CD8-positive, alpha-beta memory T cell (primary cell): Measurements from ENCODE around the gene IQSEC1. TPM values are rescaled to one million over a fixed set of nuclear protein-coding genes. Genes with fewer than 3 reads are reported as not detected.

Source experiments
- CTCF ChIA-PET: fragments of 350-600 bp; sonication (Branson Sonifier 250); formaldehyde crosslinking; loops from one replicate; lab custom pipeline; 2021; ENCODE audit warnings: antibody characterized with exemption; lab: Charles Lee
- POLR2A ChIA-PET: fragments of 350-600 bp; sonication (Branson Sonifier 250); formaldehyde crosslinking; loops from one replicate; lab custom pipeline; 2021; ENCODE audit warnings: antibody characterized with exemption; lab: Charles Lee
- DNase-seq, 5 donors: peaks; one replicate each; pipeline versions ENCODE4 v3.0.0 to v3.0.0-alpha.2; 2020 to 2022; ENCODE audit warnings: mixed read lengths in 1 of 5
- H3K27ac ChIP-seq: one replicate; pipeline ENCODE4 v1.7.0; 2013; ENCODE audit warnings: low read depth, mild to moderate bottlenecking, low read length, moderate library complexity
- H3K27me3 ChIP-seq: 2 replicates; pipeline ENCODE4 v1.7.0; 2013; ENCODE audit warnings: low read length, mild to moderate bottlenecking; ENCODE audit not compliant: insufficient read depth, poor library complexity, severe bottlenecking
- H3K36me3 ChIP-seq: 2 replicates; pipeline ENCODE4 v1.7.0; 2013; ENCODE audit warnings: mild to moderate bottlenecking, low read length, moderate library complexity; ENCODE audit not compliant: insufficient read depth
- H3K4me1 ChIP-seq: 2 replicates; pipeline ENCODE4 v1.7.0; 2013; ENCODE audit warnings: mild to moderate bottlenecking, low read length, moderate library complexity; ENCODE audit not compliant: insufficient read depth
- H3K4me3 ChIP-seq: 2 replicates; pipeline ENCODE4 v1.7.0; 2013; ENCODE audit warnings: mild to moderate bottlenecking, low read length
- H3K9me3 ChIP-seq: 2 replicates; pipeline ENCODE4 v1.7.0; 2013; ENCODE audit warnings: mild to moderate bottlenecking, low read length
- H3K27ac Mint-ChIP-seq, 8 donors: one replicate each; pipeline ENCODE4 v1.8.0; 2020 to 2021; ENCODE audit warnings: mixed read lengths in 8 of 8, mild to moderate bottlenecking in 6 of 8, inconsistent platforms in 3 of 8, moderate library complexity in 3 of 8
- H3K27me3 Mint-ChIP-seq, 2 donors: one replicate each; pipeline ENCODE4 v1.8.0; 2020 to 2021; ENCODE audit warnings: mixed read lengths in 2 of 2, mild to moderate bottlenecking in 1 of 2, moderate library complexity in 1 of 2
- H3K36me3 Mint-ChIP-seq, 3 donors: one replicate each; pipeline ENCODE4 v1.8.0; 2020 to 2021; ENCODE audit warnings: mixed read lengths in 3 of 3, inconsistent platforms in 1 of 3, mild to moderate bottlenecking in 1 of 3
- H3K4me1 Mint-ChIP-seq, 3 donors: one replicate each; pipeline ENCODE4 v1.8.0; 2020 to 2021; ENCODE audit warnings: mixed read lengths in 3 of 3, inconsistent platforms in 1 of 3, mild to moderate bottlenecking in 1 of 3
- H3K4me3 Mint-ChIP-seq, 7 donors: one replicate each; pipeline ENCODE4 v1.8.0; 2020 to 2021; ENCODE audit warnings: mixed read lengths in 7 of 7, mild to moderate bottlenecking in 6 of 7, moderate library complexity in 4 of 7, inconsistent platforms in 2 of 7
- H3K9me3 Mint-ChIP-seq, 5 donors: one replicate each; pipeline ENCODE4 v1.8.0; 2020 to 2022; ENCODE audit warnings: mixed read lengths in 5 of 5, mild to moderate bottlenecking in 3 of 5, moderate library complexity in 2 of 5, inconsistent platforms in 1 of 5
- polyA plus RNA-seq: library from polyadenylated mRNA; unstranded; fragments of 300-500 nt; fragmentation: Illumina TruSeq; gene quantifications from one replicate; pipeline ENCODE4 v1.2.3, GENCODE V29; 2021
- total RNA-seq, 2 experiments: library from RNA; stranded (reverse); gene quantifications; one replicate each; pipeline ENCODE4 v1.2.3, GENCODE V29; 2021

IQSEC1 gene
- total and polyA plus RNA-seq, 3 experiments from 2014 or later: 18.5 to 33.7 (median 19.8) TPM

- CTCF ChIA-PET: no interaction called here
Measured at GRCh38 chr3:13079510-13079909, 6.3 kb upstream of the IQSEC1 start.

GRCh38 chr3:13079051-13079450 is 5.8 kb upstream of the IQSEC1 start:
- Mint-ChIP-seq H3K9me3 (no peaks in the 10 kb centered on the region), H3K4me3 (no peak overlapping the region)

More at GRCh38 chr3:13079510-13079909, 6.3 kb upstream of the IQSEC1 start:
- Mint-ChIP-seq H3K27me3 (peaks cover 3 to 13% of the 10 kb centered on the region in 2 donors), H3K36me3 (no peaks in the 10 kb centered on the region), H3K27ac (no peak overlapping the region), H3K4me3 (no peak overlapping the region), H3K4me1 (peaks cover 10 to 19% (median 15%) of the 10 kb centered on the region in 3 donors), H3K9me3 (no peaks in the 10 kb centered on the region)
- Histone ChIP-seq H3K36me3 (no peaks in the 10 kb centered on the region), H3K27me3 (peaks cover 11% of the 10 kb centered on the region), H3K27ac (no peak overlapping the region), H3K9me3 (no peaks in the 10 kb centered on the region), H3K4me1 (no peaks in the 10 kb centered on the region), H3K4me3 (no peak overlapping the region)
- DNase-seq: no peak
- POLR2A ChIA-PET: no interaction called here

GRCh38 chr3:13078163-13078905 is 5.1 kb upstream of the IQSEC1 start:
- ChIA-PET CTCF (no interaction called here), POLR2A (no interaction called here)
- Mint-ChIP-seq H3K4me3 (peak overlapping the region in 1 of 7 donors; percentile 13), H3K27ac (peak overlapping the region in 2 of 8 donors; percentile 18 to 73), H3K9me3 (no peaks in the 10 kb centered on the region), H3K4me1 (peaks cover 16 to 30% (median 21%) of the 10 kb centered on the region in 3 donors), H3K27me3 (peaks cover 7 to 12% of the 10 kb centered on the region in 2 donors), H3K36me3 (peaks cover 0 to 2% (median 0%) of the 10 kb centered on the region in 3 donors)
- peaks cover 17% of the 10 kb centered on the region for H3K27me3 ChIP-seq
- H3K36me3 ChIP-seq: no peaks in the 10 kb centered on the region
- H3K9me3 ChIP-seq: no peaks in the 10 kb centered on the region
- peak in 2 of 5 donors; percentile 29 to 58 for DNase-seq
- no peak overlapping the region for H3K27ac ChIP-seq
- H3K4me3 ChIP-seq: no peak overlapping the region
- peaks cover 6% of the 10 kb centered on the region for H3K4me1 ChIP-seq

More at GRCh38 chr3:13079051-13079450, 5.8 kb upstream of the IQSEC1 start:
- Mint-ChIP-seq H3K27me3 (peaks cover 4 to 15% of the 10 kb centered on the region in 2 donors), H3K36me3 (peaks cover 0 to under 1% (median 0%) of the 10 kb centered on the region in 3 donors), H3K4me1 (peaks cover 13 to 24% (median 16%) of the 10 kb centered on the region in 3 donors), H3K27ac (no peak overlapping the region)
- ChIA-PET CTCF (no interaction called here), POLR2A (no interaction called here)
- H3K9me3 ChIP-seq: no peaks in the 10 kb centered on the region
- H3K4me1 ChIP-seq: no peaks in the 10 kb centered on the region
- H3K27ac ChIP-seq: no peak overlapping the region
- no peak for DNase-seq
- no peaks in the 10 kb centered on the region for H3K36me3 ChIP-seq
- H3K4me3 ChIP-seq: no peak overlapping the region
- H3K27me3 ChIP-seq: peaks cover 12% of the 10 kb centered on the region

- peaks cover 17% of the 10 kb centered on the region for H3K27me3 ChIP-seq
- no peak for DNase-seq
- H3K9me3 ChIP-seq: no peaks in the 10 kb centered on the region
- H3K36me3 ChIP-seq: no peaks in the 10 kb centered on the region
- H3K27ac Mint-ChIP-seq: peak overlapping the region in 1 of 8 donors; percentile 73
- H3K36me3 Mint-ChIP-seq: peaks cover 0 to 2% (median 0%) of the 10 kb centered on the region in 3 donors
- peaks cover 18 to 34% (median 26%) of the 10 kb centered on the region in 3 donors for H3K4me1 Mint-ChIP-seq
- H3K4me1 ChIP-seq: peaks cover 8% of the 10 kb centered on the region
- POLR2A ChIA-PET: no interaction called here
- no peaks in the 10 kb centered on the region for H3K9me3 Mint-ChIP-seq
- no peak overlapping the region for H3K4me3 ChIP-seq
- H3K27ac ChIP-seq: no peak overlapping the region
- peak overlapping the region in 1 of 7 donors; percentile 48 for H3K4me3 Mint-ChIP-seq
- CTCF ChIA-PET: no interaction called here
- H3K27me3 Mint-ChIP-seq: peaks cover 7 to 14% of the 10 kb centered on the region in 2 donors
Measured at GRCh38 chr3:13077431-13078162, 4.4 kb upstream of the IQSEC1 start.

- Histone ChIP-seq H3K36me3 (no peaks in the 10 kb centered on the region), H3K4me3 (no peak overlapping the region), H3K4me1 (peaks cover 11% of the 10 kb centered on the region), H3K27ac (no peak overlapping the region), H3K27me3 (peaks cover 17% of the 10 kb centered on the region), H3K9me3 (no peaks in the 10 kb centered on the region)
- Mint-ChIP-seq H3K36me3 (peaks cover 0 to 2% (median 0%) of the 10 kb centered on the region in 3 donors), H3K27ac (no peak overlapping the region), H3K4me1 (peaks cover 18 to 43% (median 26%) of the 10 kb centered on the region in 3 donors), H3K27me3 (peaks cover 7 to 14% of the 10 kb centered on the region in 2 donors), H3K9me3 (no peaks in the 10 kb centered on the region), H3K4me3 (no peak overlapping the region)
- DNase-seq: no peak
- ChIA-PET CTCF (interaction anchor here (1.2 to 1.5 kb wide), 2 partner anchors 61 to 81 kb away, joined by 3 read pairs; no protein-coding TSS in a partner anchor), POLR2A (no interaction called here)
Measured at GRCh38 chr3:13075986-13076654, 2.9 kb upstream of the IQSEC1 start.

GRCh38 chr3:13075318-13075717 is 2.1 kb upstream of the IQSEC1 start:
- CTCF ChIA-PET: interaction anchor here (1.2 to 1.5 kb wide), 2 partner anchors 60 to 80 kb away, joined by 3 read pairs; no protein-coding TSS in a partner anchor
- Mint-ChIP-seq H3K36me3 (peaks cover 0 to 2% (median 0%) of the 10 kb centered on the region in 3 donors), H3K27me3 (peaks cover 7 to 12% of the 10 kb centered on the region in 2 donors), H3K27ac (peak overlapping the region in 1 of 8 donors; percentile 62), H3K4me1 (peaks cover 24 to 50% (median 31%) of the 10 kb centered on the region in 3 donors), H3K4me3 (peak overlapping the region in 2 of 7 donors; percentile 74 to 84), H3K9me3 (no peaks in the 10 kb centered on the region)
- Histone ChIP-seq H3K36me3 (no peaks in the 10 kb centered on the region), H3K9me3 (no peaks in the 10 kb centered on the region), H3K27me3 (peaks cover 17% of the 10 kb centered on the region), H3K4me1 (peaks cover 17% of the 10 kb centered on the region), H3K27ac (no peak overlapping the region), H3K4me3 (no peak overlapping the region)
- POLR2A ChIA-PET: no interaction called here
- no peak for DNase-seq

GRCh38 chr3:13074006-13074375 is 762 bp upstream of the IQSEC1 start:
- Mint-ChIP-seq H3K4me3 (peak overlapping the region in 6 of 7 donors; percentile 68 to 85 (median 80)), H3K36me3 (peaks cover 0 to 2% (median 0%) of the 10 kb centered on the region in 3 donors), H3K27ac (peak overlapping the region in 6 of 8 donors; percentile 3 to 84 (median 36)), H3K4me1 (peaks cover 37 to 63% (median 44%) of the 10 kb centered on the region in 3 donors), H3K27me3 (peaks cover 7 to 12% of the 10 kb centered on the region in 2 donors), H3K9me3 (no peaks in the 10 kb centered on the region)
- peaks cover 17% of the 10 kb centered on the region for H3K27me3 ChIP-seq
- POLR2A ChIA-PET: no interaction called here
- H3K36me3 ChIP-seq: no peaks in the 10 kb centered on the region
- H3K9me3 ChIP-seq: no peaks in the 10 kb centered on the region
- H3K4me1 ChIP-seq: peaks cover 30% of the 10 kb centered on the region
- H3K27ac ChIP-seq: no peak overlapping the region
- CTCF ChIA-PET: interaction anchor here (1.2 kb wide), 1 partner anchor 18 kb away, joined by 5 read pairs; no protein-coding TSS in a partner anchor
- no peak for DNase-seq
- H3K4me3 ChIP-seq: peak overlapping the region; percentile 52
